ENCODE results near the gene LDB3.
A peak's percentile ranks its signal among the peaks of the same experiment; 100 is the strongest.

LDB3 gene

GRCh38 chr10:86671985-86672710 lies 3.8 kb downstream of the LDB3 start (continued):
- TF ChIP-seq PATZ1 (CRISPR knock-in tag; IDR thresholded peaks at IDR 0.05; ENCODE audit: borderline replicate concordance), result no peak
- no peak for TF ChIP-seq SNAI2 (CRISPR knock-in tag; IDR thresholded peaks at IDR 0.05)

- no peak for TF ChIP-seq CREB5 (CRISPR knock-in tag; IDR thresholded peaks at IDR 0.05; ENCODE audit: low read depth)
- TF ChIP-seq CSRNP3 (CRISPR knock-in tag; IDR thresholded peaks at IDR 0.05), result no peak
- TF ChIP-seq POU6F1 (CRISPR knock-in tag; IDR thresholded peaks at IDR 0.05; ENCODE audit: borderline replicate concordance, low read depth), result no peak
- TF ChIP-seq SNAI2 (CRISPR knock-in tag; IDR thresholded peaks at IDR 0.05), result no peak
- no peak for TF ChIP-seq ZNF8 (CRISPR knock-in tag; IDR thresholded peaks at IDR 0.05)
- no peak for TF ChIP-seq TSHZ2 (CRISPR knock-in tag; IDR thresholded peaks at IDR 0.05)
- TF ChIP-seq ISL1 (CRISPR knock-in tag; IDR thresholded peaks at IDR 0.05), result no peak
- TF ChIP-seq PPARA (CRISPR knock-in tag; IDR thresholded peaks at IDR 0.05; ENCODE audit: borderline replicate concordance), result no peak
- TF ChIP-seq ARNTL (CRISPR knock-in tag; IDR thresholded peaks at IDR 0.05; ENCODE audit: borderline replicate concordance, low read depth), result no peak
- TF ChIP-seq PATZ1 (CRISPR knock-in tag; IDR thresholded peaks at IDR 0.05; ENCODE audit: borderline replicate concordance), result no peak
- TF ChIP-seq ZNF565 (CRISPR knock-in tag; conservative IDR thresholded peaks at IDR 0.05; ENCODE audit: low read depth), result no peak
- no peak for TF ChIP-seq GLIS3 (CRISPR knock-in tag; IDR thresholded peaks at IDR 0.05)
- no peak for TF ChIP-seq TCF4 (CRISPR knock-in tag; IDR thresholded peaks at IDR 0.05; ENCODE audit: borderline replicate concordance)
- TF ChIP-seq ZFP30 (CRISPR knock-in tag; IDR thresholded peaks at IDR 0.05), result no peak
- ATAC-seq, result no peak
These were observed 5.0 kb downstream of the LDB3 start for GRCh38 chr10:86673216-86673826.

- peak; percentile 36; the same call in 2 of the 3 replicates for ATAC-seq
- TF ChIP-seq CSRNP3 (CRISPR knock-in tag; IDR thresholded peaks at IDR 0.05) (no peak), ESRRG (CRISPR knock-in tag; IDR thresholded peaks at IDR 0.05) (no peak), GLIS3 (CRISPR knock-in tag; IDR thresholded peaks at IDR 0.05) (no peak), ARNTL (CRISPR knock-in tag; IDR thresholded peaks at IDR 0.05; ENCODE audit: borderline replicate concordance, low read depth) (no peak), ZNF8 (CRISPR knock-in tag; IDR thresholded peaks at IDR 0.05) (no peak), TCF4 (CRISPR knock-in tag; IDR thresholded peaks at IDR 0.05; ENCODE audit: borderline replicate concordance) (no peak), PPARA (CRISPR knock-in tag; IDR thresholded peaks at IDR 0.05; ENCODE audit: borderline replicate concordance) (no peak), ISL1 (CRISPR knock-in tag; IDR thresholded peaks at IDR 0.05) (no peak), PATZ1 (CRISPR knock-in tag; IDR thresholded peaks at IDR 0.05; ENCODE audit: borderline replicate concordance) (no peak), BACH2 (CRISPR knock-in tag; IDR thresholded peaks at IDR 0.05; ENCODE audit: borderline replicate concordance) (no peak), ZC3H10 (CRISPR knock-in tag; IDR thresholded peaks at IDR 0.05) (no peak), CSDC2 (CRISPR knock-in tag; IDR thresholded peaks at IDR 0.05) (no peak), ZNF565 (CRISPR knock-in tag; conservative IDR thresholded peaks at IDR 0.05; ENCODE audit: low read depth) (no peak), OSR1 (CRISPR knock-in tag; IDR thresholded peaks at IDR 0.05) (no peak)
These were observed 5.7 kb downstream of the LDB3 start for GRCh38 chr10:86673827-86674581.
